H9 (cell line): ENCODE results near the gene SETBP1. TPM values are rescaled to one million over a fixed set of nuclear protein-coding genes. Genes with fewer than 3 reads are reported as not detected.

Source experiments
- DNase-seq: peaks from one replicate; pipeline ENCODE4 v3.0.0-alpha.2; 2017
- H2AFZ ChIP-seq: one replicate; pipeline ENCODE4 v1.6.1; 2013; ENCODE audit warnings: mild to moderate bottlenecking, low read length, control low read depth, moderate library complexity
- H2AK5ac ChIP-seq: 2 replicates; pipeline ENCODE4 v1.6.1; 2013; ENCODE audit warnings: low read length, control low read depth, mixed read lengths; ENCODE audit not compliant: insufficient read length
- H2BK120ac ChIP-seq: one replicate; pipeline ENCODE4 v1.6.1; 2013; ENCODE audit warnings: low read depth, mild to moderate bottlenecking, low read length, control low read depth, inconsistent platforms; ENCODE audit not compliant: poor library complexity, severe bottlenecking
- H2BK12ac ChIP-seq: 2 replicates; pipeline ENCODE4 v1.6.1; 2013; ENCODE audit warnings: low read length, control low read depth, mixed read lengths, low read depth; ENCODE audit not compliant: insufficient read length
- H2BK15ac ChIP-seq: 2 replicates; pipeline ENCODE4 v1.6.1; 2013; ENCODE audit warnings: low read depth, low read length, control low read depth
- H2BK20ac ChIP-seq: one replicate; pipeline ENCODE4 v1.6.1; 2013; ENCODE audit warnings: low read depth, mild to moderate bottlenecking, low read length, control low read depth, inconsistent platforms; ENCODE audit not compliant: poor library complexity, severe bottlenecking
- H2BK5ac ChIP-seq: 2 replicates; pipeline ENCODE4 v1.6.1; 2013; ENCODE audit warnings: low read length, control low read depth, mixed read lengths; ENCODE audit not compliant: insufficient read length
- H3K14ac ChIP-seq: 2 replicates; pipeline ENCODE4 v1.6.1; 2013; ENCODE audit warnings: low read length, control low read depth; ENCODE audit not compliant: insufficient read depth
- H3K18ac ChIP-seq: 2 replicates; pipeline ENCODE4 v1.6.1; 2013; ENCODE audit warnings: low read depth, mild to moderate bottlenecking, mixed read lengths, low read length, control low read depth; ENCODE audit not compliant: insufficient read length
- H3K23ac ChIP-seq: 2 replicates; pipeline ENCODE4 v1.6.1; 2013; ENCODE audit warnings: low read length, control low read depth, mixed read lengths, low read depth; ENCODE audit not compliant: insufficient read length
- H3K23me2 ChIP-seq: 2 replicates; pipeline ENCODE4 v1.6.1; 2013; ENCODE audit warnings: low read depth, mild to moderate bottlenecking, mixed read lengths, low read length, control low read depth; ENCODE audit not compliant: insufficient read length, poor library complexity, severe bottlenecking
- H3K27ac ChIP-seq: 2 replicates; pipeline ENCODE4 v1.5.1; 2013; ENCODE audit warnings: low read length, control low read depth, mixed read lengths, low read depth; ENCODE audit not compliant: insufficient read length
- H3K27me3 ChIP-seq: 2 replicates; pipeline ENCODE4 v1.6.1; 2013; ENCODE audit warnings: low read length, control low read depth, inconsistent platforms; ENCODE audit not compliant: insufficient read depth
- H3K4ac ChIP-seq: 2 replicates; pipeline ENCODE4 v1.6.1; 2013; ENCODE audit warnings: low read depth, mild to moderate bottlenecking, control low read depth, inconsistent platforms, low read length, moderate library complexity
- H3K4me1 ChIP-seq: 2 replicates; pipeline ENCODE4 v1.6.1; 2013; ENCODE audit warnings: low read length, control low read depth, inconsistent platforms; ENCODE audit not compliant: insufficient read depth
- H3K4me2 ChIP-seq: 2 replicates; pipeline ENCODE4 v1.6.1; 2013; ENCODE audit warnings: low read length, control low read depth, mixed read lengths; ENCODE audit not compliant: insufficient read length, insufficient read depth
- H3K56ac ChIP-seq: 2 replicates; pipeline ENCODE4 v1.6.1; 2013; ENCODE audit warnings: low read depth, mild to moderate bottlenecking, mixed read lengths, low read length, control low read depth; ENCODE audit not compliant: insufficient read length
- H3K79me1 ChIP-seq: 2 replicates; pipeline ENCODE4 v1.6.1; 2013; ENCODE audit warnings: low read depth, mild to moderate bottlenecking, moderate library complexity, low read length, control low read depth, inconsistent platforms; ENCODE audit not compliant: insufficient read depth, poor library complexity, severe bottlenecking
- H3K79me2 ChIP-seq: 2 replicates; pipeline ENCODE4 v1.6.1; 2013; ENCODE audit warnings: low read length, control low read depth, inconsistent platforms; ENCODE audit not compliant: insufficient read depth
- H3K9ac ChIP-seq: 2 replicates; pipeline ENCODE4 v1.6.1; 2013; ENCODE audit warnings: low read length, control low read depth, mixed read lengths; ENCODE audit not compliant: insufficient read length; ENCODE audit errors: extremely low read depth
- H3K9me3 ChIP-seq: one replicate; pipeline ENCODE4 v1.6.1; 2013; ENCODE audit warnings: low read depth, low read length, inconsistent platforms; ENCODE audit not compliant: control insufficient read depth
- H3T11ph ChIP-seq: one replicate; pipeline ENCODE4 v1.6.1; 2013; ENCODE audit warnings: mild to moderate bottlenecking, low read length, control low read depth, inconsistent platforms
- H4K20me1 ChIP-seq: one replicate; pipeline ENCODE4 v1.6.1; 2013; ENCODE audit not compliant: control insufficient read depth, insufficient read length, insufficient read depth
- H4K5ac ChIP-seq: 2 replicates; pipeline ENCODE4 v1.6.1; 2013; ENCODE audit warnings: low read depth, mild to moderate bottlenecking, mixed read lengths, low read length, control low read depth; ENCODE audit not compliant: insufficient read length
- H4K8ac ChIP-seq: replicated peaks from 2 replicates; pipeline ENCODE4 v1.6.1; 2013; ENCODE audit warnings: low read length, control low read depth, mixed read lengths, low read depth; ENCODE audit not compliant: insufficient read length
- H4K91ac ChIP-seq: 2 replicates; pipeline ENCODE4 v1.6.1; 2013; ENCODE audit warnings: low read depth, mild to moderate bottlenecking, moderate library complexity, mixed read lengths, low read length, control low read depth; ENCODE audit not compliant: insufficient read length
- H3K27ac Mint-ChIP-seq, 3 experiments: 2 replicates in 2 of 3; 3 replicates in 1 of 3; pipeline ENCODE4 v1.8.0; 2020 to 2021; ENCODE audit warnings: mixed read lengths in 3 of 3, mild to moderate bottlenecking in 1 of 3, moderate library complexity in 1 of 3
- H3K27me3 Mint-ChIP-seq: 2 replicates; pipeline ENCODE4 v1.8.0; 2021; ENCODE audit warnings: low read depth, mild to moderate bottlenecking, moderate library complexity, mixed read lengths
- H3K36me3 Mint-ChIP-seq, 3 experiments: 2 replicates in 2 of 3; 3 replicates in 1 of 3; pipeline ENCODE4 v1.8.0; 2020 to 2021; ENCODE audit warnings: low read depth in 3 of 3, mixed read lengths in 3 of 3; ENCODE audit not compliant: insufficient read depth in 1 of 3
- H3K4me1 Mint-ChIP-seq, 2 experiments: 2 replicates each; pipeline ENCODE4 v1.8.0; 2020; ENCODE audit warnings: mixed read lengths in 2 of 2
- H3K4me3 Mint-ChIP-seq, 2 experiments: 2 replicates in 1 of 2; 3 replicates in 1 of 2; pipeline ENCODE4 v1.8.0; 2020 to 2021; ENCODE audit warnings: mild to moderate bottlenecking in 2 of 2, mixed read lengths in 2 of 2, moderate library complexity in 1 of 2
- H3K9me3 Mint-ChIP-seq, 2 experiments: 2 replicates in 1 of 2; 3 replicates in 1 of 2; pipeline ENCODE4 v1.8.0; 2020; ENCODE audit warnings: mild to moderate bottlenecking in 2 of 2, mixed read lengths in 2 of 2, moderate library complexity in 1 of 2
- WGBS: extraction: QIAGEN DNeasy Blood & Tissue Kit; methylation state at CpG from one replicate; pipeline ENCODE4 v1.1.7; 2013; ENCODE audit warnings: missing lambda C conversion rate, low lambda C conversion rate, mixed read lengths; ENCODE audit not compliant: insufficient read length; ENCODE audit errors: extremely low coverage; 5-methylcytosine and 5-hydroxymethylcytosine counted together
- total RNA-seq: library from RNA; stranded (reverse); gene quantifications from 2 replicates; pipeline ENCODE4 v1.2.1, GENCODE V29; 2021
- TF ChIP-seq, protein P1 (sequence below): fragments of 200-600 bp; sonication (generic); conservative IDR thresholded peaks from 3 replicates; pipeline ENCODE4 v1.8.0; 2021; ENCODE audit warnings: antibody characterized with exemption, mild to moderate bottlenecking

Gene SETBP1
- total RNA-seq, 1 experiment from 2014 or later: 4.6 TPM

DNA sequence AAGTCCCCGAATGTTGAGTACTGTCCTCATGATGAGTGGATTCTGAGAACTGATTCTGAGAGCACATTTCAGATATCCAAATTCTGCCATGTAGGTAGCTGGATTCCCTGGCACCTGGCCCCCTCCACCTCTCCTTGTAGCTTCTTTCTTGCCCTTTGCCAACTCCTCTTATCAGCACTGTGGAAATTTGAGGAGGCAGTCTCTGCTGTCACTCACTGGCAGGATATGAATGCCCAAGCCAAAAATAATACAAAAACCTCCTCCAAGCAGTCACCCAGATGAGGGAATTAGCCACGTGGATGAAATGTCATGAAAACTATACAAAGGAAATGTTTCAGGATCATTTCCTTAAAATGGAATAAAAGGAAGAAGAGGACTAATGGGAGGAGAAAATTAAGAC lies 276.8 kb downstream of the SETBP1 start:
- Histone ChIP-seq H3K4ac (no peak overlapping the region), H2AK5ac (no peak overlapping the region), H3K23ac (no peak overlapping the region), H3K79me1 (no peaks in the 10 kb centered on the region), H2BK5ac (no peak overlapping the region), H3K79me2 (no peaks in the 10 kb centered on the region), H4K5ac (no peak overlapping the region), H3K9ac (no peak overlapping the region), H3K56ac (no peak overlapping the region), H2BK120ac (no peak overlapping the region), H3K14ac (no peak overlapping the region), H4K8ac (no peak overlapping the region), H3K9me3 (no peaks in the 10 kb centered on the region), H3T11ph (no peak overlapping the region), H2AFZ (no peak overlapping the region), H2BK20ac (no peak overlapping the region), H3K23me2 (no peaks in the 10 kb centered on the region), H3K4me1 (no peaks in the 10 kb centered on the region), H3K18ac (no peak overlapping the region), H3K27ac (no peak overlapping the region), H4K91ac (no peak overlapping the region), H2BK12ac (no peak overlapping the region), H3K4me2 (no peak overlapping the region), H3K27me3 (no peaks in the 10 kb centered on the region), H4K20me1 (no peaks in the 10 kb centered on the region), H2BK15ac (no peak overlapping the region)
- no CpG with 5 or more reads among the region's 2 CpGs for WGBS
- Mint-ChIP-seq H3K4me3 (no peak overlapping the region), H3K9me3 (no peaks in the 10 kb centered on the region), H3K4me1 (no peaks in the 10 kb centered on the region), H3K36me3 (0 out of 7 replicates have a peak, but pooled peaks cover 0 to under 1% (median 0%) of the 10 kb centered on the region in 3 experiments), H3K27me3 (peaks cover 2% of the 10 kb centered on the region; the same call in 1 of the 2 replicates), H3K27ac (no peak overlapping the region; a peak in 1 of 7 replicates)
- no peak for DNase-seq
- TF ChIP-seq, protein P1, sequence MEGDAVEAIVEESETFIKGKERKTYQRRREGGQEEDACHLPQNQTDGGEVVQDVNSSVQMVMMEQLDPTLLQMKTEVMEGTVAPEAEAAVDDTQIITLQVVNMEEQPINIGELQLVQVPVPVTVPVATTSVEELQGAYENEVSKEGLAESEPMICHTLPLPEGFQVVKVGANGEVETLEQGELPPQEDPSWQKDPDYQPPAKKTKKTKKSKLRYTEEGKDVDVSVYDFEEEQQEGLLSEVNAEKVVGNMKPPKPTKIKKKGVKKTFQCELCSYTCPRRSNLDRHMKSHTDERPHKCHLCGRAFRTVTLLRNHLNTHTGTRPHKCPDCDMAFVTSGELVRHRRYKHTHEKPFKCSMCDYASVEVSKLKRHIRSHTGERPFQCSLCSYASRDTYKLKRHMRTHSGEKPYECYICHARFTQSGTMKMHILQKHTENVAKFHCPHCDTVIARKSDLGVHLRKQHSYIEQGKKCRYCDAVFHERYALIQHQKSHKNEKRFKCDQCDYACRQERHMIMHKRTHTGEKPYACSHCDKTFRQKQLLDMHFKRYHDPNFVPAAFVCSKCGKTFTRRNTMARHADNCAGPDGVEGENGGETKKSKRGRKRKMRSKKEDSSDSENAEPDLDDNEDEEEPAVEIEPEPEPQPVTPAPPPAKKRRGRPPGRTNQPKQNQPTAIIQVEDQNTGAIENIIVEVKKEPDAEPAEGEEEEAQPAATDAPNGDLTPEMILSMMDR: no peak
